Astrocyte (in vitro differentiated cells and primary cell): ENCODE measurements around the gene EFNB2.

Experiments used
- EZH2 ChIP-seq: IDR thresholded peaks from 2 replicates; pipeline ENCODE4 v1.6.1; 2012; ENCODE audit warnings: mild to moderate bottlenecking, low read length, inconsistent platforms; ENCODE audit not compliant: insufficient read depth
- TF ChIP-seq, protein P1 (sequence below): IDR thresholded peaks from 2 replicates; pipeline ENCODE4 v1.5.1; 2011; ENCODE audit warnings: low read depth, mild to moderate bottlenecking, inconsistent platforms, low read length, moderate library complexity; ENCODE audit not compliant: insufficient read depth

DNA sequence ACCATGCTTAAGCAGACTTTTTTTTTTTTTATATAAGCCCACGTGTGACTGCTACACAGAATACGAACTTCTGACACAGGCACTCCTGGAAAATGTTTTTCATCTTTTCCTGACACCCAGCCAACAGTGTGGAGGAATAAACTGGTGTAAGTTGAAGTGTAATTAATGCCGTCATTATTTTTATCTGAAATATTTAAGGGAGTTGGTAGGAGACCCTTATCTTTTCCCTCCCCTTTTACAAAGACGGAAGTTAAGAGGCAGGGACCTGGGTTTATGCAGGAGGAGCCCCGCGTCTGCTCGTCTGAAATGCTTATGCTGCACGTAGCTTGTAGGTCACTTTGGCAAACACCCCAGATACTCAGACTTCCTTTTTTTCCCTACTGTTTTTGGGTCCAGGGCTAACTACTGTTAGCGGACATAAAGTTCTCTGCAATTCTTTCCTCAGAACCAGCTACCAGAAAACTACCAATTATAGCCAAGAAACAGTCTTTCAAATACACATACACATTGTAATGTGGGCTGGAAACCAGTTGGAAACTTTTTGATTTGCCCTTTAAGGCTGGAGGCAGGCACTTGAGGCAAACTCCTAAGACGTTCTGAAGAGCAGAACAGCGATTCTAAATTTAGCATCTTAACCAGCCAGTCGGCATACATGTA is 50.8 kb downstream of the EFNB2 start:
- TF ChIP-seq, protein P1, sequence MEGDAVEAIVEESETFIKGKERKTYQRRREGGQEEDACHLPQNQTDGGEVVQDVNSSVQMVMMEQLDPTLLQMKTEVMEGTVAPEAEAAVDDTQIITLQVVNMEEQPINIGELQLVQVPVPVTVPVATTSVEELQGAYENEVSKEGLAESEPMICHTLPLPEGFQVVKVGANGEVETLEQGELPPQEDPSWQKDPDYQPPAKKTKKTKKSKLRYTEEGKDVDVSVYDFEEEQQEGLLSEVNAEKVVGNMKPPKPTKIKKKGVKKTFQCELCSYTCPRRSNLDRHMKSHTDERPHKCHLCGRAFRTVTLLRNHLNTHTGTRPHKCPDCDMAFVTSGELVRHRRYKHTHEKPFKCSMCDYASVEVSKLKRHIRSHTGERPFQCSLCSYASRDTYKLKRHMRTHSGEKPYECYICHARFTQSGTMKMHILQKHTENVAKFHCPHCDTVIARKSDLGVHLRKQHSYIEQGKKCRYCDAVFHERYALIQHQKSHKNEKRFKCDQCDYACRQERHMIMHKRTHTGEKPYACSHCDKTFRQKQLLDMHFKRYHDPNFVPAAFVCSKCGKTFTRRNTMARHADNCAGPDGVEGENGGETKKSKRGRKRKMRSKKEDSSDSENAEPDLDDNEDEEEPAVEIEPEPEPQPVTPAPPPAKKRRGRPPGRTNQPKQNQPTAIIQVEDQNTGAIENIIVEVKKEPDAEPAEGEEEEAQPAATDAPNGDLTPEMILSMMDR = no peak
- TF ChIP-seq EZH2 = no peak
